ENCODE results near the gene NPM1.

DNA sequence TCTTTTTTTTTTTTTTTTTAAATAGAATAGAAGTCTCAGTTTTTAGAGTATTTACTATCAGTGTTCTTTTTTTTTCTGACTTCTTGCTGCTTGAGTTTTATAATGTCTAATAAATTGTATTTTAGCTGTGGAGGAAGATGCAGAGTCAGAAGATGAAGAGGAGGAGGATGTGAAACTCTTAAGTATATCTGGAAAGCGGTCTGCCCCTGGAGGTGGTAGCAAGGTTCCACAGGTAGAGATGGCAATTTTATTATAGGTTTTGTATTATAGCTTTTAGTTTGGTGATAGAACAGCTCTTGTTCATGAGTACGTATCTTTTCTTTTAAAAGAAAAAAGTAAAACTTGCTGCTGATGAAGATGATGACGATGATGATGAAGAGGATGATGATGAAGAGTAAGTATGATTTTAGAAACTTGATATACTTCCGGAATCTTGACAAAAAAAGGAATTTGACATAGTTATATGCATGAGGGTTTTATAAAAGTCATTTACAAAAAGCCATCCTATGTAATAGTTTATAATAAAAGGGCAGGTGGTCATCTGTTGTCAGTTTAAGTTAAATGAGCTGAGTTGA lies 5.0 kb downstream of the NPM1 start:
- TF ChIP-seq, protein P1, sequence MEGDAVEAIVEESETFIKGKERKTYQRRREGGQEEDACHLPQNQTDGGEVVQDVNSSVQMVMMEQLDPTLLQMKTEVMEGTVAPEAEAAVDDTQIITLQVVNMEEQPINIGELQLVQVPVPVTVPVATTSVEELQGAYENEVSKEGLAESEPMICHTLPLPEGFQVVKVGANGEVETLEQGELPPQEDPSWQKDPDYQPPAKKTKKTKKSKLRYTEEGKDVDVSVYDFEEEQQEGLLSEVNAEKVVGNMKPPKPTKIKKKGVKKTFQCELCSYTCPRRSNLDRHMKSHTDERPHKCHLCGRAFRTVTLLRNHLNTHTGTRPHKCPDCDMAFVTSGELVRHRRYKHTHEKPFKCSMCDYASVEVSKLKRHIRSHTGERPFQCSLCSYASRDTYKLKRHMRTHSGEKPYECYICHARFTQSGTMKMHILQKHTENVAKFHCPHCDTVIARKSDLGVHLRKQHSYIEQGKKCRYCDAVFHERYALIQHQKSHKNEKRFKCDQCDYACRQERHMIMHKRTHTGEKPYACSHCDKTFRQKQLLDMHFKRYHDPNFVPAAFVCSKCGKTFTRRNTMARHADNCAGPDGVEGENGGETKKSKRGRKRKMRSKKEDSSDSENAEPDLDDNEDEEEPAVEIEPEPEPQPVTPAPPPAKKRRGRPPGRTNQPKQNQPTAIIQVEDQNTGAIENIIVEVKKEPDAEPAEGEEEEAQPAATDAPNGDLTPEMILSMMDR (IDR thresholded peaks at IDR 0.05; ENCODE audit: low read length), result no peak
- TF ChIP-seq EZH2 (optimal IDR thresholded peaks at IDR 0.05; ENCODE audit: low read depth, low read length), result no peak
- no peak for TF ChIP-seq EZH2phosphoT487 (IDR thresholded peaks at IDR 0.05; ENCODE audit: low read length)
